HG03280 (cell line): Measurements from ENCODE around the gene CFD.
"Not testable (repeated sequence)": the region's sequence is repeated elsewhere in the genome, so short reads cannot be mapped to it uniquely, and the experiment has no call there.

Source experiments
- ATAC-seq: cut with Tn5 transposase; IDR thresholded peaks from one replicate; pipeline ENCODE4 v1.9.1; 2021; ENCODE audit warnings: mild to moderate bottlenecking, moderate library complexity; ENCODE audit not compliant: unreplicated experiment

CFD gene

DNA sequence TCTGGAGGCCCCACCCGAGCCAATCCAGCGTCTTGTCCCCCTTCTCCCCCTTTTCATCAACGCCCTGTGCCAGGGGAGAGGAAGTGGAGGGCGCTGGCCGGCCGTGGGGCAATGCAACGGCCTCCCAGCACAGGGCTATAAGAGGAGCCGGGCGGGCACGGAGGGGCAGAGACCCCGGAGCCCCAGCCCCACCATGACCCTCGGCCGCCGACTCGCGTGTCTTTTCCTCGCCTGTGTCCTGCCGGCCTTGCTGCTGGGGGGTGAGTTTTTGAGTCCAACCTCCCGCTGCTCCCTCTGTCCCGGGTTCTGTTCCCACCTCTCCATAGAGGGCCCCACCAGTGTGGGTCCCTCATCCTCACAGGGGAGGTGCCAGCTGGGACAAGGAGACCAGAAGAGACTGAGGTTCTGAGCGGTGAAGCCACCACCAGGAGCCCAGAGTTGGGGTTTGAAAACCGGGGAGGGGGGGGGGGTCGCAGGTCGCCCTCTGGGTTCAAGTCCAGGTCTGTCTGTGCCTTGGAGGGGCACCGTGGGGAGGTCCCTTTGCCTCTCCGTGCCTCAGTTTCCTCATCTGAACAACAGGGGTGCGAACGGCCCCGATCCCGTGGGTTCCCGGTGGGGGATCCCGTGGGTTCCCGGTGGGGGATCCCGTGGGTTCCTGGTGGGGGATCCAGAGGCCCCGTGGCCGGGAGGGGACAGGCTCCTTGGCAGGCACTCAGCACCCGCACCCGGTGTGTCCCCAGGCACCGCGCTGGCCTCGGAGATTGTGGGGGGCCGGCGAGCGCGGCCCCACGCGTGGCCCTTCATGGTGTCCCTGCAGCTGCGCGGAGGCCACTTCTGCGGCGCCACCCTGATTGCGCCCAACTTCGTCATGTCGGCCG lies 7.1 kb upstream of the CFD start, which contains the start of gene ELANE:
ELANE (plus strand) TSS at position 168 of the 878 bp plus-strand sequence; CDS start at position 194, 26 bp downstream.
- ATAC-seq, result no peak

DNA sequence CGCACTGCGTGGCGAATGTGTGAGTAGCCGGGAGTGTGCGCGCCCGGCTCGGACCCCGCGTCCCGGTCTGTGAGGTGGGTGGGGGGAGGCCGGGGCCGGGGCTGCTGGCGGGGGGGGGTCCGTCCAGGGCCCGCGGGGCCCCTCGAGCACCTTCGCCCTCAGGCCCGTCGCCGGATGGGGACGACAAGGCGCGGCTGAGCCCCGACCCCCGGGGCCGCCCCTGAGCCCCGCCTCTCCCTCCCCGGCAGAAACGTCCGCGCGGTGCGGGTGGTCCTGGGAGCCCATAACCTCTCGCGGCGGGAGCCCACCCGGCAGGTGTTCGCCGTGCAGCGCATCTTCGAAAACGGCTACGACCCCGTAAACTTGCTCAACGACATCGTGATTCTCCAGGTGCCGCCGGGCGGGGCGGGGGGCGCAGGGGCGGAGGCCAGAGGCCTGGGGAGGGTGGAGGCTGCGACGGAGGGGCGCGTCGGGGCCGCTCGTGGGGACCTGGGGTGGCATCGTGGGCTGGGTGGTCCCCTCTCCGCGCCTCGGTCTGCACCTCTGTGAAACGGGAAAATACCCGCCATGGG lies 6.4 kb upstream of the CFD start:
- ATAC-seq, result no peak

DNA sequence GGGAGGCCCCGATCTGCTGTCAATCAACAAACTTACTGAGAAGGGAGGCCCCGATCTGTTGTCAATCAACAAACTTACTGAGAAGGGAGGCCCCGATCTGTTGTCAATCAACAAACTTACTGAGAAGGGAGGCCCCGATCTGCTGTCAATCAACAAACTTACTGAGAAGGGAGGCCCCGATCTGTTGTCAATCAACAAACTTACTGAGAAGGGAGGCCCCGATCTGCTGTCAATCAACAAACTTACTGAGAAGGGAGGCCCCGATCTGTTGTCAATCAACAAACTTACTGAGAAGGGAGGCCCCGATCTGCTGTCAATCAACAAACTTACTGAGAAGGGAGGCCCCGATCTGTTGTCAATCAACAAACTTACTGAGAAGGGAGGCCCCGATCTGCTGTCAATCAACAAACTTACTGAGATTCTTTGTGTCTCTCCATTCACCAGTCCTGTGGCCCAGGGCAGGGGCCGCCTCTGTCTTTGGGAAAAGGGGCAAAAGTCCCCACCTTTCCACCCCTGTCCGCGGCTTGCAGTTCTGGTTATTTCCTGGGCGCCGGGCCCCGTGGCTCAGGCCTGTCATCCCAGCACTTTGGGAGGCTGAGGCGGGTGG lies 5.7 kb upstream of the CFD start:
- ATAC-seq, result not testable (repeated sequence)

DNA sequence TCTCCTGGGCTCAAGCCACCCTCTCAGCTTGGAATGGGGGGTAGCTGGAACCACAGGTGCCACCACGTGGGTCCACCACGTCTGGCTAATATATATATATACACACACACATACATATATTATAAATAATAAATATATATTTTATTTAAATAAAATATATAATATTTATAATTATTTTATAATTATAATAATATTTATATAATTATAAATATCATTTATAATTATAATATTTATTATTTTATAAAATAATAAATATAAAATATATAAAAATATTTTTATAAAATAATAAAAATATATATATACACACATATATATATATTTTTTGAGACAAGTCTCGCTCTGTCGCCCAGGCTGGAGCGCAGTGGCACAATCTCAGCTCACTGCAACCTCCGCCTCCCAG lies 4.9 kb upstream of the CFD start:
- no peak for ATAC-seq

DNA sequence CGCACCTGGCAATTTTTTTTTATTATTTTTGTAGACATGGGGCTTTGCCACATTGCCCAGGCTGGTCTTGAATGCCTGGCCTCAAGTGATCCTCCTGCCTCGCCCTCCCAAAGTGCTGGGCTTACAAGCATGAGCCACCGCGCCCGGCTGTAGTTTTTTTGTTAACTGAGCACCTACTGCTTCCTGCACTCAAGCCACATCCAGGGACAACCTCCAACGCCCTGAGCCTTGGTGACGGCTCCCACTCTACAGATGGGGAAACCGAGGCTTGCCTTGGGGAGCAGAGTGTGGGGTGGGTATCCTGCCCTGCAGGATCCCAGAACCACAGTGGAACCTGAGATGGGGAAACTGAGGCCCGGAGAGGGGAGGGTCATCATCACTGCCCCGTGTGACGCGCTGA lies 4.3 kb upstream of the CFD start:
- no peak for ATAC-seq

DNA sequence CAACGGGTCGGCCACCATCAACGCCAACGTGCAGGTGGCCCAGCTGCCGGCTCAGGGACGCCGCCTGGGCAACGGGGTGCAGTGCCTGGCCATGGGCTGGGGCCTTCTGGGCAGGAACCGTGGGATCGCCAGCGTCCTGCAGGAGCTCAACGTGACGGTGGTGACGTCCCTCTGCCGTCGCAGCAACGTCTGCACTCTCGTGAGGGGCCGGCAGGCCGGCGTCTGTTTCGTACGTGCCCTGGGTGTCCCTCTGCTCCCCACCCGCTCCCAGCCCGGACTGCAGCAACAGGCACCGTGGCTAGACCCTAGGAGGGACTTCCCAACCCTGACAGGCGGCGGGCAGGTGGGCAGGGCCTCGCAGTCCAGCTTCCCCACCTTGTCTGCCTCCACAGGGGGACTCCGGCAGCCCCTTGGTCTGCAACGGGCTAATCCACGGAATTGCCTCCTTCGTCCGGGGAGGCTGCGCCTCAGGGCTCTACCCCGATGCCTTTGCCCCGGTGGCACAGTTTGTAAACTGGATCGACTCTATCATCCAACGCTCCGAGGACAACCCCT lies 3.8 kb upstream of the CFD start:
- ATAC-seq, result no peak

DNA sequence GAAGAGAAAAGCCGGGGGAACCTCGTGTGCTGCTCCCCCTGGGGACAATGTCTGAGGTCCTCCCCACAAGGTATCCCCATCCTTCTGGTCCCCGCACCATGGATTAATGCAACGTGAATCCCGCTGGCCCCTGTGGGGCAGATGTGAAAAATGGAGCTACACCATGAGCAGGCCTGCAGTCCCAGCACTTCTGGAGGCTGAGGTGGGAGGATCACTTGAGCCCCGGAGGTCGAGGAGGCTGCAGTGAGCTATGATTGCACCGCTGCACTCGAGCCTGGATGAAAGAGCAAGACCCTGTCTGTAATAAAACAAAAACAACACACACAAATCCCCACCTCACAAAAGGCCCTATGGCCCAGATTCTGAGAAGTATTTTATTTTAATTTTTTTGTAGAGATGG lies 1.2 kb upstream of the CFD start:
- no peak for ATAC-seq

DNA sequence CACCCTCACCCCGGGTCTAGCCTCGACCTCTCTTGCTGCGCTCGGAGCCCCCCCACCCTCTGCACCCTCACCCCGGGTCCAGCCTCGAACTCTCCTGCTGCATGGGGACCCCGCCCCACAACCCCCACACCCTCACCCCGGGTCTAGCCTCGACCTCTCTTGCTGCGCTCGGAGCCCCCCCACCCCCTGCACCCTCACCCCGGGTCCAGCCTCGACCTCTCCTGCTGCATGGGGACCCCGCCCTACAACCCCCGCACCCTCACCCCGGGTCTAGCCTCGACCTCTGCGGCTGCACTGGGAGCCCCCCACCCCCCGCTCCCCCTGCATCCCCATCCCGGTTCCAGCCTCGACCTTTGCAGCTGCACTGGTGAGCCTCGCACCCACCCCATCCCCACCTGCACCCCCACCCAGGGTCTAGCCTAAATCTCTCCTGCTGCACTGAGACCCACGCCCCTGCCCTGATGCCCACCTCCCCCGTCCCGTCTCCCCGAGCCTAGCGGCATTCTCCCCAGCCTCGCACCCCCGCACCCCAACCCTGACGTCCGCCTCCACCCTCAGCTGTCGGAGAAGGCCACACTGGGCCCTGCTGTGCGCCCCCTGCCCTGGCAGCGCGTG lies 1.8 kb downstream of the CFD start:
- ATAC-seq, result no peak

DNA sequence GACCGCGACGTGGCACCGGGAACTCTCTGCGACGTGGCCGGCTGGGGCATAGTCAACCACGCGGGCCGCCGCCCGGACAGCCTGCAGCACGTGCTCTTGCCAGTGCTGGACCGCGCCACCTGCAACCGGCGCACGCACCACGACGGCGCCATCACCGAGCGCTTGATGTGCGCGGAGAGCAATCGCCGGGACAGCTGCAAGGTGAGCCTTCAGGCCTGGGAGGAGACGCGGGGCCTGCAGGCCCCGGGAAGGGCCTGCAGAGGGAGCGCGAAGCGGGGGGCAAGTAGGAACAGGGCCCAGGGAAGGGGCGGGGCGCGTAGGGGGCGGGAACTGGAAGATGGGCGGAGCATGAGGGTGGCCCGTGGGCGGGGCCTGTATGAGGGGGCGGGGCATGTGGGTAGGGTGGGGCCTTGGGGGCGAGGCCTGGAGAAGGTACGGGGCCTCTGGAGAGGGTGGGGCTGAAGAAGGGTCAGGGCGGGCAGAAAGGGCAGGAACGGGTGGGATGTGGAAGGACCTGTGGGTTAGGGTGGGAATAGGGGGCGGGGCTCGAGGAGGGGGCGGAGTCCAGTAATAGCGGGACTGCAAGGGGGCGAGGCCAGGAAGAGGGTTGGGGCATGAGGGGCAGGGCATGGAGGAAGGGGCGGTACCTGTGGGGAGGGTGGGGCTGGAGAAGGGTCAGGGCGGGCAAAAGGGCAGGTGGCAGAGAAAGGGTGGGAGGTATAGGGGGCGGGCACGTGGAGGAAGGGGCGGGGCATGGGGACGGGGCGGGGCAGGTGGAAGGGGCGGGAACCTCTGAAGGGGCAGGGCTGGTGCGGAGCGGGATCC lies 2.5 kb downstream of the CFD start:
- ATAC-seq, result no peak

DNA sequence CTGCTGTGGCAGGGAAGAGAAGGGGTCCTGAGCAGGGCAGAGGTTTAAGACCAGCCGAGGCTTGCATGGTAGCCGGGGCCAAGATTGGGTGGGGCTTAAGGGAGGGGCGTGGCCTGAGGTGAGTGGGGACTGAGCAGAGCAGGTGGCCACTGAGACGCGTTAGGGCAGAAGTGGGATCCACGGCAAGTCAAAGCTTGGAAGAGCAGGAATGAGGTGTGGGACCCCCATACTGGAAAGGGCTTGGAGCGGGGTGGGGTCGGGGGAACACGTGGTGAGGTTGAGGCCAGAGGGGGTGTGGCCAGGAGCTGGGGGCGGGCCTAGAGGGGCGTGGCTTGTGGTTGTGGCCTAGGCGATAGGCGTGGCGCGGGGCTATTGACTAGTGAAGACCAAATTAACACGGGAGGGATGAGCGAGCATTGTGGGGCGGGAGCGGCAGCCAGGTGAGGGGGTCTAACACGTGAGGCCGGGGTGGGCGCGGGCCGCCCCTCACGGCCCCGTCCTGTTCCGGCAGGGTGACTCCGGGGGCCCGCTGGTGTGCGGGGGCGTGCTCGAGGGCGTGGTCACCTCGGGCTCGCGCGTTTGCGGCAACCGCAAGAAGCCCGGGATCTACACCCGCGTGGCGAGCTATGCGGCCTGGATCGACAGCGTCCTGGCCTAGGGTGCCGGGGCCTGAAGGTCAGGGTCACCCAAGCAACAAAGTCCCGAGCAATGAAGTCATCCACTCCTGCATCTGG lies 3.3 kb downstream of the CFD start:
- no peak for ATAC-seq

DNA sequence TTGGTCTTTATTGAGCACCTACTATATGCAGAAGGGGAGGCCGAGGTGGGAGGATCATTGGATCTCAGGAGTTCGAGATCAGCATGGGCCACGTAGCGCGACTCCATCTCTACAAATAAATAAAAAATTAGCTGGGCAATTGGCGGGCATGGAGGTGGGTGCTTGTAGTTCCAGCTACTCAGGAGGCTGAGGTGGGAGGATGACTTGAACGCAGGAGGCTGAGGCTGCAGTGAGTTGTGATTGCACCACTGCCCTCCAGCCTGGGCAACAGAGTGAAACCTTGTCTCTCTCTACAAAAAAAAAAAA lies 3.8 kb downstream of the CFD start:
- no peak for ATAC-seq

DNA sequence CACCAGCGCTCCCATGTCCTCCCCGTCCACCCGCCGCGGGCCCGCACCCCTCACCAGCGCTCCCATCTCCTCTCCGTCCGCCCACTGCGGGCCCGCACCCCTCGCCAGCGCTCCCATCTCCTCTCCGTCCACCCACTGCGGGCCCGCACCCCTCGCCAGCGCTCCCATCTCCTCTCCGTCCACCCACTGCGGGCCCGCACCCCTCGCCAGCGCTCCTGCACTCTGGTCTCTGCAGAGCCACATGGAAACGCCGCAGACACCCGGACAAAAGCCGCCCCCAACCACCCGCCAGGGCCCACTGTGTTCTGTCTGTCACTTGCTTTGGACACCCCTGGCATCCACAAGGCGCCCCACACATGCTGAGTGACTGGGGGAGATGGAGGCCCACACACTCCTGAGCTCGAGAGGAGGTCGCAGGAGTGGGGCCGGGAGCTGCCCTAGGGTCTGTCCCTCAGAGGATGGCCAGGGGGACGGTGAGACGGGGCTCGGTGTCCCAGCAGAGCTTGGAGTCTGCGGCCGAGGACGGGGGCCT lies 7.4 kb downstream of the CFD start:
- no peak for ATAC-seq

DNA sequence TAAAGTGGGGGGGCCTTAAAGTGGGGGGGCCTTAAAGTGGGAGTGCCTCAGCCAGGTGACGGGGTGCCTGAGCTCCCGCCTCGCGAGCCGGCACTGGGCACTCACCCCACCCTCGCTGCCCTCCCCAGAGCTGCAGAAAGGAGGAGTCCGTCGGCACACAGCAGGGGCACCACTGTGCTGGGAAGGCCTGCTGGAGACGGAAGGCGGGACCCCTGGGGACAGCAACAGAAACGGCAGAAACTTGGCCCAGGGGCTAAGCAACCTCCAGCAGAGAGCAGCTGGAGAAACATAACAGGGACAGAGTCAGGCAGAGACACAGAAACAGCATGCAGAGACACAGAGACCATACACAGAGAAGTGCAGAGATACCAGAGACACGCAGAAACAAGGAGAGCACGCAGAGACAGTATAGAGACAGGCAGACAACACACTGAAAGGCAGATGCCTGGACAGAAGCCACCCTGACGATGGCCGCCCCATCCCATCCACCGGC lies 7.9 kb downstream of the CFD start:
- ATAC-seq, result no peak

DNA sequence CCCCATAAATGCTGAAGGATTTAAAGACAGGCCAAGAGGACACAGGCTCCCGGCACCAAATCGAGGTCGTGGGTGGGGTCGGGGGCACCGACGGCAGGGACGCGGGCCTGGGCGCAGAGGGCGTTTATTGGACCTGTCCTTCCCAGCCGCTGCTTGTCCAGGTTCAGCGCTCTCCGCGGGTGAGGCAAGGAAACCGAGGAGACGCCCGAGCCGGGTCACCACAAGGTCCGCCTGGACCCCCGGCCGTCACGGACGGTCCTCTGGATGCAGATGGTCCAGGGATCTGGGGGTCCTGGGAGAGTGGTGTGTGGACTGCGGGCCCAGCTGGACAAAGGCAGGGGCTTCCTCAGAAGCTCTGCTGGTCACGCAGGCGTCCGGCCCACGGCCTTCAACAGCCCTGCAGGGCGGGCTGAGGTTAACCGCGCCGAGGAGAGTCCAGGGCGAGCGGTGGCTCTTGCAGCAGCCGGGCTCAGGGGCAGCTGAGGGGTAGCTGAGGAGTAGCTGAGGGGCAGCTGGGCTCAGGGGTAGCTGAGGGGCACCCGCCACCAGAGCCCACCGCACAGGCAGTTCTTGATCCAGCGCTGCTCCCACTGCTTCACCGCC lies 8.5 kb downstream of the CFD start:
- ATAC-seq, result no peak

DNA sequence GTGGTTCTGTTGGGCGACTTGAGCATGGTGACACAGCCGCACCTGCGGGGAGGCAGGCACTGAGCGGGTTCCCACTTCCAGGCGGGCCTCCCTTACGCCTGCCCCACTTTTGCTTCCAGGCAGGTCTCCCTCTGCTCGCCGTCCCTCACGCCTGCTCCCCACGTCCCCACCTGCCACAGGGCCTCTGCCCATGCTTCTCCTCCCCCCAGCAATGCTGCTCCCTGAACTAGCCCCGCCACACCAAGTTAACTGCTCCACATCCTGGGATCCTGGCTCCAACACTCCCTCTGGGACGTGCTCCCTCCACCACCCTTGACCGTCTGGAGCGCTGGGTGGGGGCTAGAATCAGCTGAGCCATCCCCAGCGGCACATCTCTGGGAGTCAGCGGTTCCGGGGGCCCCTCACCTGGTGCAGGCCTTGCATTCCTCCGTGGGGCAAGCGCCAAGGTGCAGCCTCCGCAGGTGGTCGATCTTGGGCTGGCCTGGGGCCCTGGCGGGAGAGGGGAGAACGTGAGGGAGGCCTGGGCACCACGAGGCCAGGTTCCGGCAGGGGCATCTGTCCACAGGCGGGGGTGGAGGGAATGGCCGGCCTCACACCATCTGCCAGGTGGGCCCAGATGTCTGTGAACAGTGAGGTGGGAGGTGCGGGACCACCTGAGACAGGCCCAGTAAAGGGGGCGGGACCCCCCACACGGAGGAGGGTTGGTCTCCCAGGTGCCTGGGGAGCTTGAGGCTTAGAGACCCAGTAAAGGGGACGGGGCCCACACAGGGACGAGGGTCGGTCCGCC lies 9.2 kb downstream of the CFD start:
- no peak for ATAC-seq

DNA sequence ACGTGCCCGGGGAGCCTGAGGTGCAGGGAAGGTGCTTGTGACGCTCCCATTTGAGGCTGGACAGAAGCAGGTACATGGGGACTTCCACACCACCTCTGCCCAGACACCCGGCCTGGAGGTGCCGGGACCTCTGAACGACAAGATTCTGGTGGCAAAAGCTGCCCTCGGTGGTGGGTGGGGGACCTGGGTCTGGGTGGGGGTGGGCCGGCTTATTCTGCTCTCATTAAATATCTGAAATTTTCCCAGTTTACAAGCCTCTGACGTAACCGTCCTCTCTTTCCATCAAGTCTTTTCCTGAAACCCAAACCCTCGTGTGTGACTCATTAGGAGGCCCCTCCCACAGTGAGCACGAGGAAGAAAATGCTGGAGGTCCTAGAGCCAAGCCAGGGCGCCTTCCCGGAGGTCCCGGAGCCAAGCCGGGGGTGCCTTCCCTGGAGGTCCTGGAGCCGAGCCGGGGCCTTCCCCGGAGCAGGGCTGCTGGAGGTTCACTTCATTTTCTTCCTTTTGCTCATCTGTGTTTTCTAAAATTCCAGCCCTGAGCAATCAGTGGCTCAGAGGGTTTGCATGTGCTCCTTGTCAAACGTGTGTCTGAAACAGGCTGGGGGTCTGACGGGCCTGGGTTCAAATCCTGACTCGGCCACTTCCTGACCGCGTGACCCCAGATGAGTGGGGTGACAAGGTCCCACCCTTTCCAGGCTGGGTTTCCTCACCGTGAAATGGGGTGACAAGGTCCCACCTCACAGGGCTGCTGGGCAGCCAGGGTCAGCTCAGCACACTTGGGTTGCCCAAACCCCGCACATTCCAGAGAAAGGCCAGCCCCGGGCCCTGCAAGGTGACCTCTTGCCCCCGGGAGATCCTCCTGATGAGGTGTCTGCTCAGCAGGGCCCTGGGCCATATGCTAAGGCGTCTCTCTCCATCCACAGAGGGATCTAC lies 10.0 kb downstream of the CFD start:
- no peak for ATAC-seq

DNA sequence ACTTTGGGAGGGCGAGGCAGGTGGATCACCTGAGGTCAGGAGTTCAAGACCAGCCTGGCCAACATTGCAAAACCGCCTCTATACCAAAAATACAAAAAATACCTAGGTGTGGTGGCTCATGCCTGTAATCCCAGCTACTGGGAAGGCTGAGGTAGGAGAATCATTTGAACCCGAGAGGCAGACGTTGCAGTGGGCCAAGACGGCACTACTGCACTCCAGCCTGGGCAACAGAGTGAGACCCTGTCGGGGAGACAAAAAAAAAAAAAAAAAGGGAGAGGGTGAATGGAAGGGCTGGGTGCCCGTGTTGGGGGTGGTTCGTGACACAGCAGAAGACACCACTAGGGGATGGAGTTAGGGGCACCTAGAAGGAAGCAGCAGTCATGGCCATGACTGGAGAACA lies 10.8 kb downstream of the CFD start:
- no peak for ATAC-seq
